Activated CD8-positive, alpha-beta memory T cell treated with anti-CD3 and anti-CD28 coated beads for 48 hours (primary cell): ENCODE data around the gene RETSAT.
"Not testable (repeated sequence)": the region's sequence is repeated elsewhere in the genome, so short reads cannot be mapped to it uniquely, and the experiment has no call there.

Experiments used
- DNase-seq, 3 experiments: peaks; one replicate each; pipeline ENCODE4 v3.0.0-alpha.2; 2020; ENCODE audit warnings: low read depth in 2 of 3, low spot score in 2 of 3

Gene RETSAT

GRCh38 chr2:85334928-85335327 lies 19.4 kb downstream of the RETSAT start:
- no peak for DNase-seq

DNA sequence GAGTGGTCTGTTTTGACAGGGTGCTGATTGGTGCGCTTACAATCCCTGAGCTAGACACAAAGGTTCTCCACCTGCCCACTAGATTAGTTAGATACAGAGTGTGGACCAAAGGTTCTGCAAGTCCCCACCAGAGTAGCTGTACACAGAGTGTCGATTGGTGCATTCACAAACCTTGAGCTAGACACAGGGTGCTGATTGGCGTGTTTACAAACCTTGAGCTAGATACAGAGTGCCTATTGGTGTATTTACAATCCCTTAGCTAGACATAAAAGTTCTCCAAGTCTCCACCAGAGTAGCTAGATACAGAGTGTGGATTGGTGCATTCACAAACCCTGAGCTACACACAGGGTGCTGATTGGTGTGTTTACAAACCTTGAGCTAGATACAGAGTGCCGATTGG lies 20.5 kb downstream of the RETSAT start:
- DNase-seq, result not testable (repeated sequence)

DNA sequence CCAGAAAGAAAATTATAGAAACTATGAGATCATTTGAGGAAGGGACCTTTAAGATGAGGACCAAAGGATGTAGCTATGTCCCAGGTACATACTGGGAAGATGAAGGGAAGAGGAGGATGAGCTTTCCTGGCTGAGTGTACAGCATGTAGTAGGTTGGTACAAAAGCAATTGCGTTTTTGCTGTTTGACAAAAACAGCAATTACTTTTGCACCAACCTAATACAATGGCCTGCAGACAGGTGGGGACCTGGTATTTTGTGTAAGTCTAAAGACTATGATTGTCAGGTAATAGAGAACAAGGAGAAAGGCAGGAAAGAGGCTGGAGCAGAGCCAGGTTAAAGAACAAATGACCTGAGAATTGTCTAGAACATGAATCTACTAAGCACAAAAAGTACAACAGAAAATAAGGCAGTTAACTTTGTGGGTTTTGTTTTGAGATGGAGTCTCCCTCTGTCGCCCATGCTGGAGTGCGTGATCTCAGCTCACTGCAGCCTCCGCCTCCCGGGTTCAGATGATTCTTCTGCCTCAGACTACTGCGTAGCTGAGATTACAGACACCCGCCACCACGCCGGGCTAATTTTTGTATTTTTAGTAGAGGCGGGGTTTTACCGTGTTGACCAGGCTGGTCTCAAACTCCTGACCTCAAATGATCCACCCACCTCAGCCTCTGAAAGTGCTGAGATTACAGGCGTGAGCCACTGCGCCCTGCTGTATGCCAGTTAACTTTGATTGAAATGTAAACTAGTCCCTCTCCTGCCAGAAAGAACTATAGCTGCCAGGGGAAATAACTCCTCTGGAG lies 23.3 kb downstream of the RETSAT start:
- no peak for DNase-seq

- not testable (repeated sequence) for DNase-seq
Observed at GRCh38 chr2:85329701-85330100, 24.6 kb downstream of the RETSAT start.

GRCh38 chr2:85329181-85329651 lies 25.1 kb downstream of the RETSAT start:
- DNase-seq, result no peak

GRCh38 chr2:85327822-85328617 lies 26.3 kb downstream of the RETSAT start, which contains the start of gene TGOLN2:
Gene TGOLN2, minus strand, starts transcription at chr2:85327989. Its CDS starts 27 bp downstream, at chr2:85327962.
- peak; percentile 80 to 84 (median 82) for DNase-seq

- DNase-seq, result peak in 2 of 3 experiments; percentile 25 to 38
Observed at GRCh38 chr2:85327160-85327821, 27.0 kb downstream of the RETSAT start.

DNA sequence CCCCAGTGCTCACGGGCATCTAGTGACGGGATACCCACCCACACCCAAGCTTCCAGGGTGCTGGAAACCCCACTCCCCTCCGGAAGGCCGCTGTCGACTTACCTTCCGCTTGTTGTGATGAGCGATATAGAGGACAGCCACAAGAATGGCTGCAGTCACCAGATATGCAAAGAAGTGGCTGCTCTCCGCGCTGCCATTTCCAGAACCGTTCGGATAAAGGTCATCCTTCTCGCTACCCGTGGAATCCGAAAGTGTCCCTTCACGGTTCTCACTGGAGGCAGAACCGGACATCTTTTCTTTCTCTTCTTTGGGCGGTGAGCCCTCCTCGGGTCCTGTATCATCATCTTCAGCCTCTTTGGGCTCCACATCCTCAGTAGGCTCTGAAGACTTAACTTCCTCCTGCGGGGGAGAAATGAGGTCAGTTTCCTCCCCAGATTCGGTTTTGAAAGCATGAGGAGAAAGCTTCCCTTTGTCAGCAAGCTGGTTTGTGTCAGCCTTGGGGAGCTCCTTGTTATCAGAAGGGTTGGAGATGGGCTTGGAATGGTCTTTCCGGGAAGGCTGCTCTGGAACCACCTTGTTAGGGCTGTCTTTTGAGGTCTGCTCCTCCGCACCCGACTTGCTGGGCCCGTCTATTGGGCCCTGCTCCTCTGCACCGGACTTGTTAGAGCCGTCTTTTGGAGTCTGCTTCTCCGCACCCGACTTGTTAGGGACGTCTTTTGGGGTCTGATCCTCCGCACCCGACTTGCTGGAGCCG lies 27.7 kb downstream of the RETSAT start:
- DNase-seq, result peak in 2 of 3 experiments; percentile 15 to 22

DNA sequence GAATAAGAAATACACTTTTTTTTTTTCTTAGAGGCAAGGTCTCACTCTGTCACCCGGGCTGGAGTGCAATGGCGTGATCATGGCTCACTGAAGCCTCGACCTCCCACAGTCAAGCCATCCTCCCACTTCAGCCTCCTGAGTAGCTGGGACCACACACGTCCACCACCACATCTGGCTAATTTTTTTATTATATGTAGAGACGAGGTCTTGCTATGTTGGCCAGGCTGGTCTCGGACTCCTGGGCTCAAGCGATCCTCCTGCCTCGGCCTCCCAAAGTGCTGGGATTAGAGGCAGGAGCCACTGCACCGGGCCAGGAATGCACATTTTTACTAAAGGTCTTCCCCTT lies 28.9 kb downstream of the RETSAT start:
- DNase-seq, result no peak

DNA sequence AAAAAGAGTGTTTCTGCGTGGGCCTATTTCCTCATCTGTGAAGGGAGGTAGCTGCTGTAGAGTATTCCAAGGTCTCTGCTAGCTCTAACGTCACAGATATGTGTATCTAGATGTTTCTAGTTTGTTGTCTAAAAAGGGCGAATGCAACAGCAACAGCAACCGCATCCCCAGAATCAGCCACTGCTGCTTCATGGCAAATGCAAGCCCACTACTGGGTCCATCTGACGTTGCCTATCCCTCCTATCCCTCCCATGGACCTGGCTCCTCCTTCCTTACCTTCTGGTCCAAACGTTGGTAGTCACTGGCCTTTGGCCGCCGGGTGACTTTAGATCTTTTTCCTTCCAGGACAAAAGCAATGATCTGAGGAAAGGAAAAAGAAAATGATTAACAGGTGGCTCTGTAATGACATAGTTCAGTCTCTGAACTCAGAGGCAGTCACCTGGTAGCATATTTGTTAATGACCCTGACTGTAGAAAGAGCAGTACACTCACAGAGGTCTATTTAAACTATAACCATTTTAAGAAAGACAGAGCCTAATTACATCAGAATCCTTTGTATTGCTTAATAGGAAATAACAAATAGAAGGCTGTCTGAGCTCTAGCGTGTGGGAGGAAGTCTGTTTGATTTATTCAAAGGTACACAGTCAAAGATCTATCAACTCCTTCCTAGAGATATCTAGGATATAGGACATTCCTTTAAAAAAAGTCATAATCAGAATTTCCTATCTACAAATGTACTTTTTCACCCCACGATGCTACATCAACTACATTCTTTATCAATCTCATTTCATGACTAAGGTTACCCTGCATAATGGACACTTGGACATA lies 29.5 kb downstream of the RETSAT start:
- DNase-seq, result no peak

DNA sequence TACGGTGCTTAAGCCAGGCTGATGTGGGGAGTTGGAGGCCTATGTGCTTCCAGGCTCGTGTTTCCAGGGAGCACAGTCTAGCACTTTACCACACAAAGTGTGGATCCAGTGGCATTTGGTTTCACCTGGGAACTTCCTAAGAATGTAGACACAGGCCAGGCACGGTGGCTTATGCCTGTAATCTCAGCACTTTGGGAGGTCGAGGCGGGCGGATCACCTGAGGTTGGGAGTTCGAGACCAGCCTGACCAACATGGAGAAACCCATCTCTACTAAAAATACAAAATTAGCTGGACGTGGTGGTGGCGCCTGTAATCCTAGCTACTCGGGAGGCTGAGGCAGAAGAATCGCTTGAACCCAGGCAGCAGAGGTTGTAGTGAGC lies 30.4 kb downstream of the RETSAT start:
- not testable (repeated sequence) for DNase-seq

- no peak for DNase-seq
Observed at GRCh38 chr2:85323351-85323987, 30.9 kb downstream of the RETSAT start.

DNA sequence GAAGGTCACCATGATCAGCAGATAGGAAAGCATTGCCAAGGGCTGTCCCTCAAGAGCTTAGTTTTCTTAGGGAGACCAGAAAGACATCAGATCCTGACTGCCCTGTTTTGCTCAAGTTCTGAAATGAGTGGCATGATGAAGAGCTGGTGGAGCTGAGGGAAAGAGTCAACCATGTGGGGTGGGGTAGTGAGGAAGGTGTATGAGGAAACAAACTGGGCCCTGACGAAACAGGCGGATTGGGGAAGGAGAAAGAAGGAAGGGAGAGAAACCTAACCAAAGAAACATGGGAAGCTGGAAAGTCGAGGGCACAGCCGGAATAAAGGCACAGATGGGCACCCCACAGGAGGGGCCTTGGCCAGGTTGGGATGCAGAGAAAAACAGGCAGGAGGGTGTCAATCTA lies 34.5 kb downstream of the RETSAT start:
- no peak for DNase-seq

- no peak for DNase-seq
Observed at GRCh38 chr2:85318222-85319074, 35.9 kb downstream of the RETSAT start.

GRCh38 chr2:85315921-85316320 lies 38.4 kb downstream of the RETSAT start:
- not testable (repeated sequence) for DNase-seq

DNA sequence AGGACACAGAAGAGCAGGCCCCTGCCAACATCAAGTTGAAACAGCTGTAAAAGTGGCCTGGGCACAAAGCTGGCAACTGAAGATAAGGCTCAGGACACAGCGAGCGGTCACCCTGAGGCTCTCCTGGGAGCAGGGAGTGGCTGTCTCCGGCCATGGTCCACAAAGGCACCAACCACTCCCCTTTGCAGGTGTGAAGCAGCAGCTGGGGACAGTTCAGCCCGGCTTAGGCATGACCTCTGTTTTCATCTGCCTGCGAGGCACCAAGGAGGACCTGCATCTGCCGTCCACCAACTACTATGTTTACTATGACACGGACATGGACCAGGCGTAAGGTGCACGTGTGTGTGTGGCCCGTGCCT lies 39.5 kb downstream of the RETSAT start:
- no peak for DNase-seq

DNA sequence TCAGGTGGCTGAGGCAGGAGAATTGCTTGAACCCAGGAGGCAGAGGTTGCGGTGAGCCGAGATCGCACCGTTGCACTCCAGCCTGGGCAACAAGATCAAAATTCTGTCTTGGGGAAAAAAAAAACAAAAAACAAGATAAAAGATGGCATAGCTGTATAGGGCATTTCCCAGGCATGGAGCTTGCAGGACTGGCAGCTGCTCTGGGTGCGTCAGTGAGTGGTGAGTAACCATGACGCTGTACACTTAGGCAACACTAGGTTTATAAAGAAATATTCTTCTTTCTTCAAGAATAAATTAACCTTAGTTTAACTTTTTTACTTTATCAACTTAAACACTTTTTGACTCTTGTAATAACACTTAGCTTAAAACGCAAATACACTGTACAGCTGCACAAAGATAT lies 41.9 kb downstream of the RETSAT start:
- no peak for DNase-seq

DNA sequence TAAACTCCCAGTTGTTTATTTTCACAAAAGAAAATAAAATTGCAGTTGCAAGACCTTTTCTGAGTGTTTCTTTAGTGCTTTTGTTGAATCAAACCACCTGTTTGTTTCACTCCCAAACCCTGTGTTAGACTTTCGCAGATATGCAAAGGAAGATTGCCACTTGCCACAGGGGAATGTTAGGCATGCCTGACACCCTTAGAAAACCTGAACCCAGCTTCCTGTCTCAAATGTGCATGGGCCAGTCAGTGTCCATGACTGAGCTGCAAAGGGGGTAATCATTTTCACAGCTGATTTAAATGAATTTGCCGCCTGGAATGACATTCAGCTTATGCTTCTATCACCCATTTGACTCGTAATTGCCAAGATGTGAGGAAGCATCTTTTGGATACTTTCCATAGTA lies 44.0 kb downstream of the RETSAT start:
- DNase-seq, result no peak
